Kidney epithelial cell (primary cell): ENCODE measurements around the gene BACE1-AS. TPM values are rescaled to one million over a fixed set of nuclear protein-coding genes. Genes with fewer than 3 reads are reported as not detected.

Experiments
- DNase-seq: peaks from one replicate; pipeline ENCODE4 v3.0.0-alpha.2; 2010; ENCODE audit warnings: low read depth
- H3K27me3 ChIP-seq: 2 replicates; pipeline ENCODE4 v1.6.0; 2011; ENCODE audit warnings: low read length; ENCODE audit not compliant: control insufficient read depth, insufficient read depth
- H3K36me3 ChIP-seq: 2 replicates; pipeline ENCODE4 v1.5.1; 2011; ENCODE audit warnings: low read length; ENCODE audit not compliant: control insufficient read depth, insufficient read depth
- H3K4me3 ChIP-seq: 2 replicates; pipeline ENCODE4 v1.5.1; 2011; ENCODE audit warnings: low read depth, mild to moderate bottlenecking, control low read depth, low read length
- CTCF ChIP-seq: IDR thresholded peaks from 2 replicates; pipeline ENCODE4 v1.5.1; 2011; ENCODE audit warnings: mild to moderate bottlenecking, moderate library complexity, low read length, control low read depth, inconsistent platforms; ENCODE audit not compliant: insufficient read depth, poor library complexity, severe bottlenecking
- total RNA-seq: library from RNA; depleted of rRNA; stranded (reverse); fragments of >200 nt; gene quantifications from 2 replicates; pipeline ENCODE4 v1.2.3, GENCODE V29; 2015

BACE1-AS gene
- total RNA-seq, 1 donor from 2014 or later = 4.9 TPM

DNA sequence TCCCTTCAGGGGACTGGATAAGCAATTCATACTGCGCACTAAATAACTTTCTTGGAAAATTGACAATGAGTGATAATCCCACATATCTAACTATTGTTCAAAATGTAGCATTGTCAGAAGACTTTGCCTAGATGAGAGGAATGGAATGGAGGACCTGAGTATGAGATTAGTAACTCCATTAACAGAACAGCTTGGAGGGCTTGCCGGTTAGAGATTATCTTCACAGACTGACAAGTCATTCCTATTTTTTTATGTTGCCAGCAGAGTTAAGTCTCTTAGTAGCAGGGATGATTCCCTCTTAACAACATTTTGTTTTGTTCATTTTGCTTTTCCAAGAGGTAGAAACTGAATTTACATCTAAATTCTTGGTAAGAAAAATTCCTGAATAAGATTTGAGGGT, 7.1 kb upstream of the BACE1-AS start:
- Histone ChIP-seq H3K36me3 (no peaks in the 10 kb centered on the region), H3K4me3 (no peak overlapping the region), H3K27me3 (no peaks in the 10 kb centered on the region)
- no peak for DNase-seq
- no peak for TF ChIP-seq CTCF

- Histone ChIP-seq H3K27me3 (no peaks in the 10 kb centered on the region), H3K4me3 (no peak overlapping the region), H3K36me3 (no peaks in the 10 kb centered on the region)
- no peak for DNase-seq
- TF ChIP-seq CTCF = no peak
These were observed 4.6 kb upstream of the BACE1-AS start for GRCh38 chr11:117286588-117286987.

- Histone ChIP-seq H3K4me3 (no peak overlapping the region), H3K36me3 (no peaks in the 10 kb centered on the region), H3K27me3 (no peaks in the 10 kb centered on the region)
- TF ChIP-seq CTCF = no peak
- no peak for DNase-seq
These were observed 3.5 kb upstream of the BACE1-AS start for GRCh38 chr11:117287668-117288067.

- no peak for DNase-seq
- TF ChIP-seq CTCF = no peak
- Histone ChIP-seq H3K27me3 (no peaks in the 10 kb centered on the region), H3K4me3 (no peak overlapping the region), H3K36me3 (no peaks in the 10 kb centered on the region)
These were observed 1.4 kb upstream of the BACE1-AS start for GRCh38 chr11:117289795-117290194.

DNA sequence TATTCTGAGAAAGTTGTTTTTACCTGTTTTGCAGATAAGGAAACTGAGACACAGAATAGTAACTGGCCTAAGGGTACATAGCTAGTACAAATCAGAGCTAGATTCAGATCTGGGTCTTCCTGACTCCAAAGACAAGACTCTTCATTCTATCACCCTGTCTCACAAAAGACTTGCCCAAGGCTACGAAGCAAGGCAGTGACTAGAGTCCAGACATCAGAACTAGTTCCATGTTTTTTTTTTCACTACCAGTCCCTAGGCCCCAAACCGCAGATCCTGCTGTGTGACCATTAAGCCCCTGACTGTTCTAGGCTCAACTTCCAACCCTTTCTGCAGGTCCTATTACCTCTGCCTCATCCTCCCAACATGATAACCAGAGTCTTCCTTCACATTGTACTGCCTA, 1.5 kb downstream of the BACE1-AS start:
- no peaks in the 10 kb centered on the region for H3K27me3 ChIP-seq
- DNase-seq = no peak
- no peaks in the 10 kb centered on the region for H3K36me3 ChIP-seq
- H3K4me3 ChIP-seq = no peak overlapping the region
- TF ChIP-seq CTCF = no peak

- no peak for TF ChIP-seq CTCF
- H3K27me3 ChIP-seq = no peaks in the 10 kb centered on the region
- H3K36me3 ChIP-seq = no peaks in the 10 kb centered on the region
- H3K4me3 ChIP-seq = no peak overlapping the region
- no peak for DNase-seq
These were observed 4.4 kb downstream of the BACE1-AS start for GRCh38 chr11:117295438-117296137.
